ENCODE data around the gene ASXL1.

DNA sequence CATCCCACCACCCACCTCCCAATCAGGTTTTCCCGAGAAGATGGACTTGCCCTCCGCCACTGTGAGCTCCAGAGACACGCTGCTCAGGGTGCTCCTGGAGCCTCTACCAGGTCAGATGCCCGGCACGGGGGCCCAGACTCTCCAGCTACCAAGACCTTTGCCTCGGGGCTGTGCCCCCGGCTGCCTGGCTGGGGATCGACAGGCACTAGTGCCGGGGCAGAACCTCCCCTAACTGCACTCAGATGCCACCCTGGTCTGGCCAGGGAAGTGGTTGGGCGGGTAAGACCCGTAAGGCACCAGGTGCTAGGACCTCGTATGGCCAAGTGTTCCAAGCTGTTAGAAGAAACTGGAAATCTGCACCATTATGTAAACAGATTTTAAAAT, 100.7 kb downstream of the ASXL1 start:
- TF ChIP-seq POLR2A (IDR thresholded peaks at IDR 0.05) (no peak), POLR2AphosphoS5 (IDR thresholded peaks at IDR 0.05) (no peak), EP300 (IDR thresholded peaks at IDR 0.05) (no peak)
- TF ChIP-seq, protein P1, sequence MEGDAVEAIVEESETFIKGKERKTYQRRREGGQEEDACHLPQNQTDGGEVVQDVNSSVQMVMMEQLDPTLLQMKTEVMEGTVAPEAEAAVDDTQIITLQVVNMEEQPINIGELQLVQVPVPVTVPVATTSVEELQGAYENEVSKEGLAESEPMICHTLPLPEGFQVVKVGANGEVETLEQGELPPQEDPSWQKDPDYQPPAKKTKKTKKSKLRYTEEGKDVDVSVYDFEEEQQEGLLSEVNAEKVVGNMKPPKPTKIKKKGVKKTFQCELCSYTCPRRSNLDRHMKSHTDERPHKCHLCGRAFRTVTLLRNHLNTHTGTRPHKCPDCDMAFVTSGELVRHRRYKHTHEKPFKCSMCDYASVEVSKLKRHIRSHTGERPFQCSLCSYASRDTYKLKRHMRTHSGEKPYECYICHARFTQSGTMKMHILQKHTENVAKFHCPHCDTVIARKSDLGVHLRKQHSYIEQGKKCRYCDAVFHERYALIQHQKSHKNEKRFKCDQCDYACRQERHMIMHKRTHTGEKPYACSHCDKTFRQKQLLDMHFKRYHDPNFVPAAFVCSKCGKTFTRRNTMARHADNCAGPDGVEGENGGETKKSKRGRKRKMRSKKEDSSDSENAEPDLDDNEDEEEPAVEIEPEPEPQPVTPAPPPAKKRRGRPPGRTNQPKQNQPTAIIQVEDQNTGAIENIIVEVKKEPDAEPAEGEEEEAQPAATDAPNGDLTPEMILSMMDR (IDR thresholded peaks at IDR 0.05) = no peak
